ENCODE data around the gene ZNF586.

DNA sequence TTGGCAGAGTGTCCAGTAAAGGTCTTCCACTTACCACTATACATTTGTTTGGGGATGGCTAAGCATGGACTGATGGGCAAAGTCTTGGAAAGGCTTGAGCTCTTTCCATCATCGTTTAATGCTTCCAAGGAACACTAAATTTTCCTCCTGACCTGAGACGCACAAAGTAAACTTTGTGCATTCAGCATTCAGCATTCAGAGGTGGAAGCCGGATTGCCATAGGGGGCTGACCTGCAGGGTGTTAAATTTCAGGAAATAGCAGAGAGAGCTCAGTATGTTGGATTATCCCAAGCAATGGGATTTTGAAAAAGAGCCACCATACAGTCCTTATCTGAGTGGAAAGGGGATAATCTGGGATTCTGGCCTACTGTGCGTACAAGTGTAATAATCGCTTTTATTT is 31.2 kb downstream of the ZNF586 start:
- TF ChIP-seq, protein P1, sequence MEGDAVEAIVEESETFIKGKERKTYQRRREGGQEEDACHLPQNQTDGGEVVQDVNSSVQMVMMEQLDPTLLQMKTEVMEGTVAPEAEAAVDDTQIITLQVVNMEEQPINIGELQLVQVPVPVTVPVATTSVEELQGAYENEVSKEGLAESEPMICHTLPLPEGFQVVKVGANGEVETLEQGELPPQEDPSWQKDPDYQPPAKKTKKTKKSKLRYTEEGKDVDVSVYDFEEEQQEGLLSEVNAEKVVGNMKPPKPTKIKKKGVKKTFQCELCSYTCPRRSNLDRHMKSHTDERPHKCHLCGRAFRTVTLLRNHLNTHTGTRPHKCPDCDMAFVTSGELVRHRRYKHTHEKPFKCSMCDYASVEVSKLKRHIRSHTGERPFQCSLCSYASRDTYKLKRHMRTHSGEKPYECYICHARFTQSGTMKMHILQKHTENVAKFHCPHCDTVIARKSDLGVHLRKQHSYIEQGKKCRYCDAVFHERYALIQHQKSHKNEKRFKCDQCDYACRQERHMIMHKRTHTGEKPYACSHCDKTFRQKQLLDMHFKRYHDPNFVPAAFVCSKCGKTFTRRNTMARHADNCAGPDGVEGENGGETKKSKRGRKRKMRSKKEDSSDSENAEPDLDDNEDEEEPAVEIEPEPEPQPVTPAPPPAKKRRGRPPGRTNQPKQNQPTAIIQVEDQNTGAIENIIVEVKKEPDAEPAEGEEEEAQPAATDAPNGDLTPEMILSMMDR (IDR thresholded peaks at IDR 0.05; ENCODE audit: low read depth, low read length), result no peak
- no peak for TF ChIP-seq POLR2A (IDR thresholded peaks at IDR 0.05; ENCODE audit: extremely low read depth, insufficient read length)
- no peak for TF ChIP-seq MYC (IDR thresholded peaks at IDR 0.05; ENCODE audit: low read depth, low read length)
- TF ChIP-seq, protein P2, sequence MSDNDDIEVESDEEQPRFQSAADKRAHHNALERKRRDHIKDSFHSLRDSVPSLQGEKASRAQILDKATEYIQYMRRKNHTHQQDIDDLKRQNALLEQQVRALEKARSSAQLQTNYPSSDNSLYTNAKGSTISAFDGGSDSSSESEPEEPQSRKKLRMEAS (IDR thresholded peaks at IDR 0.05; ENCODE audit: low read depth, low read length), result no peak

Measured in NB4 (cell line).